Activated CD4-positive, alpha-beta T cell treated with anti-CD3 and anti-CD28 coated beads, Interleukin-10, Interleukin-2, amounts not matched to agents 100 ng/mL and 50 ng/mL, durations not matched to agents 16 hours and 8 hours (primary cell): Measurements from ENCODE around the gene HS2ST1.
"Not testable (repeated sequence)": the region's sequence is repeated elsewhere in the genome, so short reads cannot be mapped to it uniquely, and the experiment has no call there.

Experiments
- DNase-seq: peaks from one replicate; pipeline ENCODE4 v3.0.0-alpha.2; 2020

The HS2ST1 gene

GRCh38 chr1:86926883-86927282 is 12.4 kb downstream of the HS2ST1 start:
- no peak for DNase-seq

GRCh38 chr1:86928819-86929218 is 14.4 kb downstream of the HS2ST1 start:
- DNase-seq = no peak

GRCh38 chr1:86933051-86933450 is 18.6 kb downstream of the HS2ST1 start:
- no peak for DNase-seq

- DNase-seq = no peak
These were observed 19.3 kb downstream of the HS2ST1 start for GRCh38 chr1:86933562-86934377.

GRCh38 chr1:86938450-86938849 is 24.0 kb downstream of the HS2ST1 start:
- DNase-seq = no peak

- no peak for DNase-seq
These were observed 24.4 kb downstream of the HS2ST1 start for GRCh38 chr1:86938855-86939254.

- no peak for DNase-seq
These were observed 25.0 kb downstream of the HS2ST1 start for GRCh38 chr1:86939406-86939805.

- no peak for DNase-seq
These were observed 26.2 kb downstream of the HS2ST1 start for GRCh38 chr1:86940599-86940998.

GRCh38 chr1:86942042-86942441 is 27.6 kb downstream of the HS2ST1 start:
- DNase-seq = no peak

- no peak for DNase-seq
These were observed 28.3 kb downstream of the HS2ST1 start for GRCh38 chr1:86942743-86943142.

- no peak for DNase-seq
These were observed 33.8 kb downstream of the HS2ST1 start for GRCh38 chr1:86948212-86948611.

GRCh38 chr1:86950712-86951419 is 36.4 kb downstream of the HS2ST1 start:
- DNase-seq = no peak

GRCh38 chr1:86951430-86951829 is 37.0 kb downstream of the HS2ST1 start:
- no peak for DNase-seq

- no peak for DNase-seq
These were observed 38.7 kb downstream of the HS2ST1 start for GRCh38 chr1:86953167-86953566.

GRCh38 chr1:86955678-86956077 is 41.2 kb downstream of the HS2ST1 start:
- DNase-seq = no peak

- no peak for DNase-seq
These were observed 41.8 kb downstream of the HS2ST1 start for GRCh38 chr1:86956221-86956620.

- DNase-seq = no peak
These were observed 42.8 kb downstream of the HS2ST1 start for GRCh38 chr1:86957221-86957620.

GRCh38 chr1:86960548-86960947 is 46.1 kb downstream of the HS2ST1 start:
- no peak for DNase-seq

- DNase-seq = not testable (repeated sequence)
These were observed 49.4 kb downstream of the HS2ST1 start for GRCh38 chr1:86963841-86964240.

GRCh38 chr1:86965012-86965826 is 50.8 kb downstream of the HS2ST1 start:
- DNase-seq = peak; percentile 18

- no peak for DNase-seq
These were observed 51.4 kb downstream of the HS2ST1 start for GRCh38 chr1:86965827-86966182.

GRCh38 chr1:86970938-86971337 is 56.5 kb downstream of the HS2ST1 start:
- no peak for DNase-seq

GRCh38 chr1:86971778-86972177 is 57.3 kb downstream of the HS2ST1 start:
- peak; percentile 2 for DNase-seq

GRCh38 chr1:86972262-86972661 is 57.8 kb downstream of the HS2ST1 start:
- no peak for DNase-seq
